GM06990 (cell line): ENCODE data around the gene ZNF511.

Experiments
- DNase-seq: peaks from one replicate; pipeline ENCODE4 v3.0.0-alpha.2; 2011; ENCODE audit not compliant: insufficient read length; ENCODE audit errors: extremely low read depth
- H3K27me3 ChIP-seq: replicated peaks from 2 replicates; pipeline ENCODE4 v1.6.0; 2011; ENCODE audit warnings: low read length; ENCODE audit not compliant: control insufficient read depth, insufficient read depth
- H3K36me3 ChIP-seq: 2 replicates; pipeline ENCODE4 v1.5.1; 2011; ENCODE audit warnings: low read length; ENCODE audit not compliant: control insufficient read depth, insufficient read depth
- H3K4me3 ChIP-seq: replicated peaks from 2 replicates; pipeline ENCODE4 v1.5.1; 2011; ENCODE audit warnings: low read depth, mild to moderate bottlenecking, control low read depth, low read length
- CTCF ChIP-seq: IDR thresholded peaks from 2 replicates; pipeline ENCODE4 v1.5.1; 2011; ENCODE audit warnings: low read length, control low read depth, mild to moderate bottlenecking, inconsistent platforms; ENCODE audit not compliant: insufficient read depth, poor library complexity, severe bottlenecking

Gene ZNF511

GRCh38 chr10:133292919-133293809 is 15.6 kb upstream of the ZNF511 start:
- no peak for TF ChIP-seq CTCF
- Histone ChIP-seq H3K36me3 (peaks cover 35% of the 10 kb centered on the region), H3K4me3 (no peak overlapping the region)

GRCh38 chr10:133293810-133294119 is 14.9 kb upstream of the ZNF511 start:
- Histone ChIP-seq H3K36me3 (peaks cover 37% of the 10 kb centered on the region), H3K4me3 (no peak overlapping the region), H3K27me3 (no peaks in the 10 kb centered on the region)
- DNase-seq, result no peak
- no peak for TF ChIP-seq CTCF

More at GRCh38 chr10:133292919-133293809, 15.6 kb upstream of the ZNF511 start:
- no peak for DNase-seq
- H3K27me3 ChIP-seq, result no peaks in the 10 kb centered on the region

GRCh38 chr10:133294189-133294588 is 14.5 kb upstream of the ZNF511 start:
- no peak for DNase-seq
- TF ChIP-seq CTCF, result no peak
- no peak overlapping the region for H3K4me3 ChIP-seq
- peaks cover 36% of the 10 kb centered on the region for H3K36me3 ChIP-seq
- H3K27me3 ChIP-seq, result no peaks in the 10 kb centered on the region

- Histone ChIP-seq H3K36me3 (peaks cover 38% of the 10 kb centered on the region), H3K27me3 (no peaks in the 10 kb centered on the region), H3K4me3 (no peak overlapping the region)
- no peak for DNase-seq
- no peak for TF ChIP-seq CTCF
These were observed 13.0 kb upstream of the ZNF511 start for GRCh38 chr10:133295426-133296320.

- TF ChIP-seq CTCF, result no peak
- Histone ChIP-seq H3K36me3 (peaks cover 35% of the 10 kb centered on the region), H3K27me3 (no peaks in the 10 kb centered on the region), H3K4me3 (no peak overlapping the region)
- DNase-seq, result no peak
These were observed 11.2 kb upstream of the ZNF511 start for GRCh38 chr10:133297504-133297903.
